ENCODE data around the gene KCND2. TPM values are rescaled to one million over a fixed set of nuclear protein-coding genes. Genes with fewer than 3 reads are reported as not detected.

The KCND2 gene
- total RNA-seq, 4 donors from 2014 or later: 0.89 to 2.1 (median 1.4) TPM

DNA sequence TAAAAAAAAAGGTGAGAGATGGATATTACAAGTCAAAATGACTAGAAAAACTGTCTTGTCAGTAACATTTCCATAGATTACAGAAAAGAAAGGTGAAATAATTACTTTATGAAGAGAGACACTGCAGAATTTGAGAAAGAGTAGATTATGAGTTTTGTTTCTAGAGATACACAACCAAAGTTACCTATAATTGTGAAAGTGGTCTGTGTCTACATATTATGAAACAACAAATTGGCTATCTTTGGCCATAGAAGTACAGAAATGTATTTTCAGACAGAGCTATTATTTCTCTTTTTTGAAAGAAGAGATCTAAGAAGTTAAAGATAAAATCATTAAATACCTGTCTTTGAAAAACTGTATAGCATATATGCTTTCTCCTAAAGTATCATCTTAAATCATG lies 30.1 kb downstream of the KCND2 start:
- DNase-seq: no peak
- no peaks in the 10 kb centered on the region for H3K36me3 ChIP-seq
- intact Hi-C loops (cut with DNase I): no loop called here
- no peaks in the 10 kb centered on the region for H3K9me3 ChIP-seq
- H3K4me1 ChIP-seq: no peaks in the 10 kb centered on the region
- no peak overlapping the region for H3K4me3 ChIP-seq (replicated peaks in 1 of 3)
- TF ChIP-seq POLR2A (IDR thresholded peaks at IDR 0.05): no peak
- TF ChIP-seq, protein P1, sequence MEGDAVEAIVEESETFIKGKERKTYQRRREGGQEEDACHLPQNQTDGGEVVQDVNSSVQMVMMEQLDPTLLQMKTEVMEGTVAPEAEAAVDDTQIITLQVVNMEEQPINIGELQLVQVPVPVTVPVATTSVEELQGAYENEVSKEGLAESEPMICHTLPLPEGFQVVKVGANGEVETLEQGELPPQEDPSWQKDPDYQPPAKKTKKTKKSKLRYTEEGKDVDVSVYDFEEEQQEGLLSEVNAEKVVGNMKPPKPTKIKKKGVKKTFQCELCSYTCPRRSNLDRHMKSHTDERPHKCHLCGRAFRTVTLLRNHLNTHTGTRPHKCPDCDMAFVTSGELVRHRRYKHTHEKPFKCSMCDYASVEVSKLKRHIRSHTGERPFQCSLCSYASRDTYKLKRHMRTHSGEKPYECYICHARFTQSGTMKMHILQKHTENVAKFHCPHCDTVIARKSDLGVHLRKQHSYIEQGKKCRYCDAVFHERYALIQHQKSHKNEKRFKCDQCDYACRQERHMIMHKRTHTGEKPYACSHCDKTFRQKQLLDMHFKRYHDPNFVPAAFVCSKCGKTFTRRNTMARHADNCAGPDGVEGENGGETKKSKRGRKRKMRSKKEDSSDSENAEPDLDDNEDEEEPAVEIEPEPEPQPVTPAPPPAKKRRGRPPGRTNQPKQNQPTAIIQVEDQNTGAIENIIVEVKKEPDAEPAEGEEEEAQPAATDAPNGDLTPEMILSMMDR (IDR thresholded peaks at IDR 0.05): no peak
- H3K27ac ChIP-seq: no peak overlapping the region
- H3K27me3 ChIP-seq: no peaks in the 10 kb centered on the region

DNA sequence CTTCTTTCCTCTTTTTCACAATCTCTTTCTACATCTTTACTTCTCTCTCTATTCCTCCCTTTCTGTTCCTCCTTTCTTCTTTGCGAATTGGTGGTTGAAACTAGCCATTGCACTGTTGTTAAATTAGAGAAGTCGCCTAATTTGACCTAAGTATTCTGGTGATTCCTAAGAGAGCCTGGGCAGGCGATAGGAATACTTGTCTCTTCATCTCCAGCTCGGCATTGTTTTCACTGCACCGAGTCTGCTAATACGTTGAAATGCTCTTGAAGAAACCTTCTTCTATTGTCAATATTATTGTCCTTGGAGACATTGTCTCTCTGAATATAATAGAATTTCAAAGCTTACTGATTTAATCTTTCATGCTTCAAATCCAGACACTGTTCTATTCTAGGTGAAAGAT lies 31.7 kb downstream of the KCND2 start:
- intact Hi-C loops (cut with DNase I): no loop called here
- H3K4me1 ChIP-seq: no peaks in the 10 kb centered on the region
- DNase-seq: no peak
- no peaks in the 10 kb centered on the region for H3K36me3 ChIP-seq
- H3K9me3 ChIP-seq: no peaks in the 10 kb centered on the region
- no peak for TF ChIP-seq POLR2A (IDR thresholded peaks at IDR 0.05)
- TF ChIP-seq, protein P1 (IDR thresholded peaks at IDR 0.05): no peak
- H3K4me3 ChIP-seq (replicated peaks in 1 of 3): no peak overlapping the region
- no peak overlapping the region for H3K27ac ChIP-seq
- H3K27me3 ChIP-seq: no peaks in the 10 kb centered on the region
- WGBS, 2 donors: 47 to 51% methylated on average over 6 of the region's 6 CpGs

DNA sequence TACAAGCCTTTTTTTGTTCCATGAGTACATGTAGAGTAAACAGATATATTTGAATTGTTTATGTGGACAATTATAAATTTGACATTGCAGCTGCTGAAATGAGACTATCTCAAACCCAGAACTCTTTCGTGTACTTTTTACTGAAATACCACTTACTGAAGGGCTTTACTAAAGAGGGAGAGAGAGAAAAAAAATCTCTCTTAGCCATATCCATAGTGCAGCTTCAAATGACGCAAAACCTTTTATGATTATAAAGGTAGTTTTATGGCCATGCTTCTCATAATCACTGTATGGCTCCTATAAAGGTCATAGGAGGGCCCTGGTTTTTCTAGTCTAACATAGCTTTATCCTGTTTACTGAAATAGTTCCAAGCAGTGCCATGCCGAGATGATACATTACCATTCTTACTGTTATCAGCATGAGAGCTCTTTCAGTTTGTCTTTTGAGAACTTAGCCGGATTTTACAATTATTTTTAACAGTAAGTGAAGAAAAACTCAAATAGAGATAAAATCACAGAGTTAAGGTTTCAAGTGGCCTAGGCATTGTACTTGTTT lies 35.1 kb downstream of the KCND2 start:
- no peaks in the 10 kb centered on the region for H3K9me3 ChIP-seq
- no peak for DNase-seq
- no peaks in the 10 kb centered on the region for H3K36me3 ChIP-seq
- intact Hi-C loops (cut with DNase I): no loop called here
- H3K27ac ChIP-seq: no peak overlapping the region
- TF ChIP-seq POLR2A (IDR thresholded peaks at IDR 0.05): no peak
- TF ChIP-seq, protein P1 (IDR thresholded peaks at IDR 0.05): no peak
- no peaks in the 10 kb centered on the region for H3K4me1 ChIP-seq
- WGBS, 2 donors: 61 to 64% methylated on average over 4 of the region's 4 CpGs
- no peaks in the 10 kb centered on the region for H3K27me3 ChIP-seq
- no peak overlapping the region for H3K4me3 ChIP-seq (replicated peaks in 1 of 3)

DNA sequence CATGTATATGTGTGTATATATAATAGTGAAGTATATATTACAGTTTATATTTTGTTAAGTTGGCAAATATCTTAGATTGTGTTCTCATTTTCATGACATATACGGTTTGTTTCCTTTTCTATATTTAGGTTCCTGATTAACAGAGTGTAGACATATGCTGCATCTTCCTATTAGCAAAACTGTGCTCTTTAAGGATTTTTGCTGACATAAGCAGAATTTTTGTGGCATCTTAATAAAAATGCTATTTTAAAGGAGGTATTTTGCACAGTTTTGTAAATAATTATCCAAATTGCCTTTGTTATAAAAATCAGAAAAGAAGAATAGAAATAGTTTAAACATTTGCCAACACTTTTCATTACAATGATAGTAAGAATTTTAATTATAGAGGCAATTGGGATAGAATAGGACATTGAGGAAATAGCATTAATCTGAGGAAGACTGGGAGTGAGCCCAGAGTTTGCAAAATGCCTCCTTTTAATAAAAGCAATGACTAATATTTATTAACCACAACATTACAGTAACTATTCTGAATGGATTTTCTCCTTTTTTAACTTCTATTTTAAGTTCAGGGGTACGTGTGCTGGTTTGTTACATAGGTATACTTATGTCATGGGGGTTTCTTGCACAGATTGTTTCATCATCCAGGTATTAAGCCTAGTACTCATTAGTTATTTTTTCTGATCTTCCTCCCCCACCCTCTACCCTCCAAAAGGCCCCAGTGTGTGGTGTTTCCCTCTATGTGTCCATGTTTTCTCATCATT lies 38.2 kb downstream of the KCND2 start:
- no peak for TF ChIP-seq POLR2A (IDR thresholded peaks at IDR 0.05)
- TF ChIP-seq, protein P1 (IDR thresholded peaks at IDR 0.05): no peak
- whole genome bisulfite sequencing, 2 donors: 69 to 85% methylated on average over 2 of the region's 2 CpGs
- H3K36me3 ChIP-seq: no peaks in the 10 kb centered on the region
- no peaks in the 10 kb centered on the region for H3K9me3 ChIP-seq
- no peaks in the 10 kb centered on the region for H3K4me1 ChIP-seq
- no peak overlapping the region for H3K27ac ChIP-seq
- no peak overlapping the region for H3K4me3 ChIP-seq (replicated peaks in 1 of 3)
- DNase-seq: no peak
- intact Hi-C loops (cut with DNase I): no loop called here
- no peaks in the 10 kb centered on the region for H3K27me3 ChIP-seq

DNA sequence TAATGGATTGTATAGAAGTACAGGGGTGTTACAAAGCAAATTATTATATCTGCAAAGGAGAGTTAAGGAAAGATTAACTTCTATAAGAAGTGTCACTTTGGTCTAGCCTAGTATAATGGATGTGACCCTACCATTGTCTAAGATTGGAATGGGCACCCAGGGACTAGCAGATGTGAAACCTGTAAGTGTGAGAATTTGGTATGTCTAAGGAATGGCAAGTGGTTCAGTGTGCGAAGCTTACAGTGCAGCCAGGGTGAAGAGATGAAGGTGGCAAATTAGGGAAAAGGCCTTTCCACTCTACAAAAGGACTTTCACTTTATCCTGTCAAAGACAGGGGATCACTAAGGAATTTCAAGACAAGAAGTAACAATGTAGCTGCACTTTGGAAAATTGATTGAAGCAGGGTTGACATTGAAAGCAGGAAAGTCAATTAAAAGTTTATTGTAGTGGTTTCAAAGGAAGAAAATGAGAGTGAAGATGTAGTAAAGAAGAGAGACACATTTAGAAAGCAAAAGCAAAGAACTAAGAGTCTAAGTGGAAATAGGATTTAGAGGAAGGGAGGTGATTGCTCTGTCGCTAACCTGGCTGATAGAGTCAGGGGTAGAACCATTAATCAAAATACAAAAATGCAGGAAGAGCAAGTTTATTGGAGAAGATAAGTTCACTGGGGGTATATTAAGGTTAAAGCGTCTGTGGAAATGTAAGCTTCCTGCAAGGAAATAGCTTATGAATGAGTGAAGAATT lies 47.4 kb downstream of the KCND2 start:
- TF ChIP-seq, protein P1 (IDR thresholded peaks at IDR 0.05): no peak
- TF ChIP-seq POLR2A (IDR thresholded peaks at IDR 0.05): no peak
- intact Hi-C loops (cut with DNase I): no loop called here
- 77 to 80% methylated on average over 3 of the region's 3 CpGs for WGBS, 2 donors

More for the DNA sequence above, 47.4 kb downstream of the KCND2 start:
- Histone ChIP-seq H3K27me3 (no peaks in the 10 kb centered on the region), H3K4me1 (no peaks in the 10 kb centered on the region), H3K4me3 (replicated peaks in 1 of 3) (no peak overlapping the region), H3K27ac (no peak overlapping the region), H3K9me3 (no peaks in the 10 kb centered on the region), H3K36me3 (no peaks in the 10 kb centered on the region)
- no peak for DNase-seq

All from thyroid gland (tissue), 4 donors.